Colonic mucosa (tissue), 4 donors: ENCODE results near the gene OR51E1. TPM values are rescaled to one million over a fixed set of nuclear protein-coding genes. Genes with fewer than 3 reads are reported as not detected.

ENCODE experiments used
- DNase-seq: peaks from one replicate; pipeline ENCODE4 v3.0.0-alpha.2; 2020
- H3K27ac ChIP-seq: fragments of 200-600 bp; one replicate; pipeline ENCODE4 v1.8.0; 2021
- H3K27me3 ChIP-seq: fragments of 200-600 bp; one replicate; pipeline ENCODE4 v1.8.0; 2021
- H3K36me3 ChIP-seq: fragments of 200-600 bp; one replicate; pipeline ENCODE4 v1.8.0; 2021
- H3K4me1 ChIP-seq: fragments of 200-600 bp; one replicate; pipeline ENCODE4 v1.8.0; 2021; ENCODE audit warnings: mild to moderate bottlenecking
- H3K4me3 ChIP-seq: fragments of 200-600 bp; one replicate; pipeline ENCODE4 v1.8.0; 2021
- H3K9ac ChIP-seq, 2 donors: one replicate each; pipeline ENCODE4 v1.7.0; 2013; ENCODE audit warnings: control low read depth in 2 of 2, low read depth in 2 of 2, low read length in 2 of 2
- H3K9me3 ChIP-seq: fragments of 200-600 bp; one replicate; pipeline ENCODE4 v1.8.0; 2021
- CTCF ChIP-seq: fragments of 200-600 bp; IDR thresholded peaks from one replicate; pipeline ENCODE4 v1.8.0; 2022; ENCODE audit warnings: antibody characterized with exemption, mild to moderate bottlenecking
- intact Hi-C: fragments of 100-400 bp; cut with DNase I; formaldehyde crosslinking; loops from one replicate; pipeline ENCODE4 v1.14.1; 2022
- total RNA-seq, 2 donors: library from RNA; stranded (reverse); fragmentation: NEBNext Ultra II Directional in 1 of 2; extraction: Animal tissue kit (Norgen Biotek cat#: 25700) in 1 of 2; gene quantifications; one replicate each; pipeline ENCODE4 v1.2.1, GENCODE V29; 2021
- donor health status: healthy.
- donor health status: DM: no; HTN: no; CAD: no.
- donor health status: DM: no; HTN: no; CAD: no.

OR51E1 gene
- total RNA-seq, 2 donors from 2014 or later, result 0.22 to 1.0 TPM

DNA sequence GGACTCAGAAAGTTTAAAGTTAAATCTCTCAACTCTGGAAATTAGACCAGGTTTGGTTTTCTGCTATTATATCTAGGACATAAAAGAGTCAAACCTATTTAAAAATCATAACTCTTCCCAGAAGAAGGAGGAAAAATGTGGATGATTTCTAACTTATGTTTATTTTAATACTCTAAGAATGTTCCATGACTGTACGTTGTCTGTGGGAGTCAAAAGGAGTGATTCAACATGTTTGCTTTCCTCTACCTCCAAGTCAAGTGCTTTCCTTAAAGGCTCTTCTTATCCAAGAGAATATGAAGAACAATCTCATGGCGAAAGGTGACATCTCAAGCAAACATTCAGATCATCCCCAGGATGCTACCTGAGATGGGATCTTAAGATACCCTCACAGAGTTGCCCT, 21.6 kb downstream of the OR51E1 start:
- Histone ChIP-seq H3K27me3 (no peaks in the 10 kb centered on the region), H3K4me3 (no peak overlapping the region), H3K9me3 (no peaks in the 10 kb centered on the region), H3K4me1 (no peaks in the 10 kb centered on the region), H3K9ac (no peak overlapping the region), H3K36me3 (no peaks in the 10 kb centered on the region), H3K27ac (no peak overlapping the region)
- no peak for TF ChIP-seq CTCF
- intact Hi-C loops, result no loop called here
- no peak for DNase-seq

DNA sequence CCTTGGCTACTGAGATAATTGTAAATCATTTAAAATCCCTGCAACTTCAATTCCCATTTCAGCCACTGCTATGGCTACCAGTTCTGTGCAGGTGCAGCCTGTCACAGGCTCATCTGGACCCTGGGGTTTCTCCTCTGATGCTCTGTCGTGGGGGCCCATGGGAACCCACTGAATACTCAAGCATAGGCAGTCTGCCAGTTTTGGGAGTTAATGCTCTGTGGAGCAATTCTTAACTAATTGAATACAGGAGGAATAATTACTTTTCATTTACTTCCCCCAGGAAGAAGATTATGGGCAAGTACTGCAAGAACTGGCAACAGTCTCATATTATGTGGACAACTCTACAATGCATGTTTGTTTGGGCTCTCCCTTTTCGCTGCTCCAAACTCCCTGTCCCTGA, 28.0 kb downstream of the OR51E1 start:
- no peaks in the 10 kb centered on the region for H3K36me3 ChIP-seq
- H3K9ac ChIP-seq, result no peak overlapping the region
- H3K27ac ChIP-seq, result no peak overlapping the region
- no peak for TF ChIP-seq CTCF
- DNase-seq, result no peak
- intact Hi-C loops, result no loop called here
- no peaks in the 10 kb centered on the region for H3K27me3 ChIP-seq
- no peak overlapping the region for H3K4me3 ChIP-seq
- no peaks in the 10 kb centered on the region for H3K4me1 ChIP-seq
- H3K9me3 ChIP-seq, result no peaks in the 10 kb centered on the region

GRCh38 chr11:4672470-4672869, 28.7 kb downstream of the OR51E1 start:
- DNase-seq, result no peak
- H3K9ac ChIP-seq, result no peak overlapping the region
- intact Hi-C loops, result no loop called here
- H3K9me3 ChIP-seq, result no peaks in the 10 kb centered on the region
- H3K27ac ChIP-seq, result no peak overlapping the region
- no peak for TF ChIP-seq CTCF
- H3K4me1 ChIP-seq, result no peaks in the 10 kb centered on the region
- no peak overlapping the region for H3K4me3 ChIP-seq
- no peaks in the 10 kb centered on the region for H3K27me3 ChIP-seq
- H3K36me3 ChIP-seq, result no peaks in the 10 kb centered on the region

- no peaks in the 10 kb centered on the region for H3K4me1 ChIP-seq
- no peak overlapping the region for H3K27ac ChIP-seq
- no peaks in the 10 kb centered on the region for H3K36me3 ChIP-seq
- DNase-seq, result no peak
- no peak overlapping the region for H3K4me3 ChIP-seq
- no peaks in the 10 kb centered on the region for H3K9me3 ChIP-seq
- intact Hi-C loops, result no loop called here
- no peak for TF ChIP-seq CTCF
- no peak overlapping the region for H3K9ac ChIP-seq
- no peaks in the 10 kb centered on the region for H3K27me3 ChIP-seq
Observed at GRCh38 chr11:4673781-4674180, 30.0 kb downstream of the OR51E1 start.

GRCh38 chr11:4677948-4678347, 34.2 kb downstream of the OR51E1 start:
- no peak overlapping the region for H3K9ac ChIP-seq
- no peak for DNase-seq
- TF ChIP-seq CTCF, result no peak
- H3K9me3 ChIP-seq, result no peaks in the 10 kb centered on the region
- H3K27me3 ChIP-seq, result no peaks in the 10 kb centered on the region
- no peaks in the 10 kb centered on the region for H3K4me1 ChIP-seq
- H3K27ac ChIP-seq, result no peak overlapping the region
- intact Hi-C loops, result no loop called here
- H3K4me3 ChIP-seq, result no peak overlapping the region
- H3K36me3 ChIP-seq, result no peaks in the 10 kb centered on the region

DNA sequence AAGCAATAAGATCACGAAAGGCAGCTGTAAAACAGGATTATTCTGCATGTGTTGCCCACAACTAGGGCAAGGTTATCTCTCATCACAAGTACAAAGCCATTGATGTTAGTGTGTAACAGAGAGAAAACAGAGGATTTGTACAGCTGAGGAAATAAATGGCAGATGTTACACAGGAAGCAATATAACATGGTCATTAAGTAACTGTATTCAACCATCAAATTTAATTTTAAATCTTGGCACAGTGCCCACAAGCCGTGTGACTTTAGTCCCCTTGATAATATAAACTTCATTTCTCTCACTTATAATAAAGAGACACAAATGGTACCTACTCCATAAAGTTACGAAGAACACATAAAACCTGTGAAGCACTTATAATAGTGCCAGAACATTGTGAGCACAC, 36.6 kb downstream of the OR51E1 start:
- Histone ChIP-seq H3K27ac (no peak overlapping the region), H3K36me3 (no peaks in the 10 kb centered on the region), H3K9me3 (no peaks in the 10 kb centered on the region), H3K27me3 (no peaks in the 10 kb centered on the region), H3K4me3 (no peak overlapping the region), H3K9ac (no peak overlapping the region), H3K4me1 (no peaks in the 10 kb centered on the region)
- TF ChIP-seq CTCF, result no peak
- DNase-seq, result no peak
- intact Hi-C loops, result no loop called here
